Right renal cortex interstitium (tissue), 3 donors: ENCODE data around the gene MAF. TPM values are rescaled to one million over a fixed set of nuclear protein-coding genes. Genes with fewer than 3 reads are reported as not detected.

Experiments
- DNase-seq, 3 donors: peaks; one replicate each; pipeline ENCODE4 v3.0.0-alpha.2; 2013; ENCODE audit warnings: low read depth in 3 of 3, low spot score in 2 of 3
- polyA plus RNA-seq, 3 donors: library from polyadenylated mRNA; unstranded; fragments of 120-200 nt; gene quantifications; one replicate each; pipeline ENCODE4 v1.2.1, GENCODE V29; 2013; ENCODE audit not compliant: insufficient read length in 3 of 3

Gene MAF
- polyA plus RNA-seq, result 10 to 100 TPM; 38.2 to 47.0 (median 44.6) TPM

DNA sequence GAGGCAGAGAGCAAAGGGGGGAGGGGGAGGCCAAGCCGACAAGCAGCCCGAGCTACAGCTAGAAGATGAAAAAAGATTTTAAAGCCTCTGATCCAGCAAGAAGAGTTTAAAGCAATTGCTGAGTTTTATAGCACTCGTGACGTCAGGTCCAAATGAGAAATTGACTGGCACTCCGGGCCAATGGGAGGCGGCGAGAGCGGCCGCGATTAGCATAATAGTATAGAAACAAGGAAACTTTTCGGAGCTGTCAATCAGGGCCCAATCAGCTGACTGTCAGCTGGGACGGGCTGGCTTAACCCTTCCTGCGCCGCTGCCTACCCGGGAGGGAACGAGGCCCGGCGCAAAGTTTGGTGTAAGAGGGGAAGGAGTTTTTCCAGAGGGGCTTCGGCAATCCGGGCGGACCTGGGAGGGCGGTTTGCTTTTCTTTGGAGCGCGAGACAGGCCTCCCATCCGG is at the start of gene MAF:
Gene MAF, minus strand, starts transcription at position 100 of the 454 bp plus-strand sequence. CDS start 835 bp downstream, outside the sequence.
- DNase-seq, result peak; percentile 87 to 94 (median 93)

DNA sequence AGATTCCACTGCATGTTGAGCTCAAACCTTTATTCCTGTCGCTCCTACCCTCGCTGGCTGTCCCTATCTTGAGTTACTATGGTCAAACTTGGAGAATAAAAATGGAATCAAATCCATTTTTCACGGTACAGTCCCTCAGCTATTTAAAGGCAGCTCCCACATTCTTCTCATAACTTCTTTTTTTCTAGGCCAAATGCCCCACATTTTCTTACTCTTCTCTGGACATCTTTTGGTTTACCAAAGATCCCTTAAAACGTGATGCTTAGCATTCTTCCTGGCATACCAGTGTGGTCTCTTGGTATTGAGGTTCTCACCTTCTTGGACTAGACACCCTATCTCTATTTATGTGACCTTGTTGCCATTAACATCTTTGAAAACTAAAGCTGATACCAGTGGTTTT is 48.3 kb upstream of the MAF start:
- no peak for DNase-seq

- no peak for DNase-seq
Measured at GRCh38 chr16:79647586-79647985, 47.0 kb upstream of the MAF start.

DNA sequence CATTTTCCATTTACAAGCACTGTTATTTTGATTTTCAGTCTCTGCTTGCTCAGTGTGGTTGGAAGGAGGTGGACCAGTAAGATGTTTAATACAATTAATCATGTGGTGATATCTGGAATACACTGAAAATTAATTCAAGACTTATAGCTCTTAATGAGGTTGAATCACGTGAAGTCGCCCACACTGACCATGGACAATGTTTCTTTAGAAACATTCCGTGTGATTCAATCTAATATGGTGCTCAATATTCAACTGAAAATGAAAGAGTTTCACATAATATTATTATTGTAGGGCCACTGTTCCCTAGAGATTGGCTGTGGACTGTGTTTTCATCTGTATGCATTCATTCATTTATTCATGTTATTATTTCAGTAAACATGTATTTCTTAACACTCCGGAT is 45.2 kb upstream of the MAF start:
- DNase-seq, result no peak

GRCh38 chr16:79644971-79645667 is 44.6 kb upstream of the MAF start:
- no peak for DNase-seq

- DNase-seq, result no peak
Measured at GRCh38 chr16:79642652-79643051, 42.1 kb upstream of the MAF start.

DNA sequence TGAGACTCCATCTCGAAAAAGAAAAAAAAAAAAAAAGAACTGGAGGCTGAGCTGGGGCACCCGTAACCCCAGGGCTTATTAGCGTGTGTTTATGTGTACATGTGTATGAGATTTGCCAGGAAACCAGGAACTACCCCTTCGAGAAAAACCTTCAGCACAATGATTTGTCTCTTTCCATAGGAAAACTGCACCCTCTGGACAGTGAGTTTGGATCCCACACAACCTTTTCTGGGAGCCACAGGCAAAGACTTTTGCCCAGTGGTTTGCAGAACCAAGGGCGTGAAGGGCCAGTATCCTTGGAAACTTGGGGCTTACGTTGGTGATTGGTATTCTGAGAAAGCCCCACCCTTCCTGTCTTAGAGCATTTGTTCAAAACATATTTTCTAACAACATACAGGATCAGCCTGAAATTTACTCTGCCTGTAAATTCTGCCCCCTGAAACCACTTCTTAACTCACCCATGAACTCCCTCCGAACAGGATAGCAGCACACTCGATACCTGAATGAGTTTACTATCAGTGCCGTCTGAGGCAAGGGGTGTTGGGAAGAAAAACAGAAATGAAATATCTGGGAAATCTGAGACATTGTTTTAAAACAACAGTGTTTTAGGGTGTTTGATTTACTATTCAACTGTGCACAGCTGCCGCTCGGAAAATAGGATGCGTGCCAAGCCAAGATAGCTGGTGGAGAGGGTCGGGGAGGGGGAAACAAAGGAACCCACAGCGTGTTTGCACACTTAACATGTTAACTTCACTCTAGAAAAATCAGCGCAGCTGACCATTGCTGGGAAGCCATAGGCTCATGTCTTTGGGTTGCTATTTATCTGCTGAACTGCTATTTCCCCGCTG is 40.2 kb upstream of the MAF start:
- peak; percentile 15 to 41 (median 31) for DNase-seq

- DNase-seq, result no peak
Measured at GRCh38 chr16:79639576-79640311, 39.2 kb upstream of the MAF start.

DNA sequence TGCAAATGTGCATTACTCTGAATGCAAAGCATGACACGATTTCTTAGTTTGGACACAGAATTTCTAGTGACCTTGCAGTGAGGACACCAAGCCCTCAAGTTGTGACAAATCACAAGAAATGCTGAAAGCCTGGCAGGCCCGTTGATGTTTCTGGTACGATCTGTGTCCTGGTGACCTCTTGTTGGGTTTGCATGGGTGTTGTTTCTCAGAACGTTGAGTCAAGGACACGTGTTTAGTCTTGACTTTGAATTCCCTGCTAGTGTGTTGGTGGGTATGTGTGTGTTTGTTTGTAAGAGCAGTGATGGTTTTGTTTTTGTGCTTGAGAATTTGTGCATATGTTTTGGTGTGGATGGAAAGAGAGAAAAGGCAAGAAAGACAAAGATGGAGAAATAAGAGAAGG is 37.8 kb upstream of the MAF start:
- no peak for DNase-seq

DNA sequence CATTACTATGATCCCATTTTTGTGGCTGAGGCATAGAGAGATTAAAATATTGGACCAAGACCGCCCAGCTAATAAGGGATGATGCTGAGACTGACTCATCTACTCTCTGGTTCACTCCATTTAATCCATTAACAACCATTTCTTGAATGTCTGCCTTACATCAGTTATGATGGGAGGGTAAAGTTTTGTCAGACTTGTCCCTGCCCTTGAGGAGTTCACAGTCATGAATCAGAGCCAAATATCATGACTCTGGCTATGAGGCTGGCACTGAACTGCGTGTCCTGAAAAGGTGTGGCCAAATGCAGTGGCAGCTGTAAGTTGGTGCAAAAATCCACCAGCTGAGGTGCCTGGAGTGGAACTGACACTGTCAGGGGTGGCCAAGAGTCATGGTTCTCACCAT is 35.0 kb upstream of the MAF start:
- no peak for DNase-seq

GRCh38 chr16:79634298-79634697 is 33.8 kb upstream of the MAF start:
- DNase-seq, result no peak

GRCh38 chr16:79632289-79632688 is 31.8 kb upstream of the MAF start:
- DNase-seq, result no peak

DNA sequence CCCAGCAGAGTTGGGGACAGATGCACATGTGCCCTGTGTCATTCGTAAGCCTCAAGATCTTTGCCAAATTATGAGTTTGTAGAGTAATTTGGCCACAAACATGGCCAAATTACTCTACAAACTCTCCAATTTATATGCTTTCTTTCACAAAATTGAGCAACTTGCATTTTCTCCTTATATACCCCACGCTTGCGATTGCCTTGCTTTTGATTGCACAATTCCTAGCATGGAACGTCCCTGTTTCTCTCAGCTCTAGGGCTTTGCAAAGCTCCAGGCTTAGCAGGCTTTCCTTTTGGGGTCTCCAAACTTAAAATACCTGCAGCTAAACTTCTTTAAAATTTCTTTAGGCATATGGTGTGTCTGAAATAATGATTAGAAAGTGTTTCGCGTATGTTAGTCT is 28.5 kb upstream of the MAF start:
- no peak for DNase-seq

DNA sequence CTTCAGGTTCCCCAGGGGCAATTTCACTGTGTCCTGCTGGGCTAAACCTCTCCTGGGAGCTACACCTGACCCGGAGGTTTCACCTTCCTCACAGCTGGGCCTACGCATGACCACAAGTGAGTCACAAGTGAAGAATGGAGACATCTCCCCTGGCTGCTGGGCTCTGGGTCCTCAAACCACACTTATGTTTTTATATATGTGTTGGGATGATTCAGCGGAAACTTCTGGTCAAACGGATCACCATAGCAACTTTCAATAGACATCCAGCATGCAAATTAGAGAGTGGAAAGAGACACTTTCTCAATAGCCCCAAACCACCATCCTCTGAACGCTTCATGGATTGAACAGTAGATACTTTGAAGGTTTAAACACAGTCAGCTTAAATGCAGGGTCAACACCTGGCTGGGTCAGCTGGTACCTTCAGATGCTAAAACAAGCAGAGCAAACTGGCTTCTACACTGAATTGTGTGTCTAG is 28.0 kb upstream of the MAF start:
- DNase-seq, result no peak

DNA sequence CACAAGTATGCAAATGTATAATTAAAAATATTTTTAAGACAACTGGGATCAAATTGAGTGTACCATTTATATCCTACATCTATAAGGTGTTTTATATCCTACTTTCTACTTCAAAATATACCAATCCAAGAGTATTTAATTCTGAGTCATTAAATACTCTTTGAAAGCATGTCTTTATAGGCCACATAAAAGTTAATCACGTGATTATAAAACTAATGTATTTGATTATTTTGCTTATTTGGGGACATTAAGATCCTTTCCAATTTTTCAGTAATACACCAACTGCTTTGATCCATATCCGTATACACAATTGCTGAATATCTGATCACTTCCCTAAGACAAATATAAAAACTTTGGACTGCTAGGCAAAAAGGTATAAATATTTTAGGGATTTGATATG is 26.6 kb upstream of the MAF start:
- DNase-seq, result no peak

GRCh38 chr16:79625738-79626137 is 25.2 kb upstream of the MAF start:
- DNase-seq, result no peak

DNA sequence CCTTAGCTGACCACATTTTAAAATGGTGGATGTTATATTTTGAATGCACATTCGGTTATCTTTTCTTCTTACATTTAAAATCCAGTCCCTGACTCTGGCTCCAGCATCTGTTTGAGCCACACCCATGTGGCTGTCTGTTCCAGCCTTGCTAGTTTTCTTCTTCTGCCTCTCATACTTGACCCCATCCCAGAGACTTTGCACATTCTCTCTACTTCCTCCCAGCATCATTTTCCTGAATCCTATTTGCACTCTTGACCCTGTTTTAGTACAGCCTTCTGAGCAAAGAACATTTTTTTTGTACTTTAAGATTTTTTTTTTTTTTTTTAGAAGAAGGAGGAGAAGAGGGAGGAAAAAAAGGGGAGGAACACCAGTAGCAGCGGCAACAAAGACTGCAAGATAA is 23.3 kb upstream of the MAF start:
- no peak for DNase-seq

GRCh38 chr16:79623062-79623461 is 22.5 kb upstream of the MAF start:
- no peak for DNase-seq

DNA sequence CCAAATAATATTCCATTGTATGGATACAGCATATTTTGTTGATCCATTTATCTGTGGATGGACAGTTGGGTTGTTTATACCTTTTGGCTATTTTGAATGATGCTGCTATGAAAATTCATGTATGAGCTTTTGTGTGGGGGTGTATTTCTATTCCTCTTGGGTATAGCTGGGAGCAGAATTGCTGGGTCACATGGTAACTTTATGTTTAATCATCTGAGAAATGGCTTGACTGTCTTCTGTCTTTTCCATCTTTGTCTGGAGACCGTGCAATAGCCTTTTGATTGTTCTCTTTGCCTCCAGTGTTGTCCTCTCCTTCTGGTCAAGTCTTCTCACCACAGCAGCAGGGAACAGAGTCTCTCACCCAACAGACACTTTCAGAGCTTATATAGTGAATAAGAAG is 20.5 kb upstream of the MAF start:
- DNase-seq, result no peak

GRCh38 chr16:79618692-79619050 is 18.1 kb upstream of the MAF start:
- DNase-seq, result no peak

DNA sequence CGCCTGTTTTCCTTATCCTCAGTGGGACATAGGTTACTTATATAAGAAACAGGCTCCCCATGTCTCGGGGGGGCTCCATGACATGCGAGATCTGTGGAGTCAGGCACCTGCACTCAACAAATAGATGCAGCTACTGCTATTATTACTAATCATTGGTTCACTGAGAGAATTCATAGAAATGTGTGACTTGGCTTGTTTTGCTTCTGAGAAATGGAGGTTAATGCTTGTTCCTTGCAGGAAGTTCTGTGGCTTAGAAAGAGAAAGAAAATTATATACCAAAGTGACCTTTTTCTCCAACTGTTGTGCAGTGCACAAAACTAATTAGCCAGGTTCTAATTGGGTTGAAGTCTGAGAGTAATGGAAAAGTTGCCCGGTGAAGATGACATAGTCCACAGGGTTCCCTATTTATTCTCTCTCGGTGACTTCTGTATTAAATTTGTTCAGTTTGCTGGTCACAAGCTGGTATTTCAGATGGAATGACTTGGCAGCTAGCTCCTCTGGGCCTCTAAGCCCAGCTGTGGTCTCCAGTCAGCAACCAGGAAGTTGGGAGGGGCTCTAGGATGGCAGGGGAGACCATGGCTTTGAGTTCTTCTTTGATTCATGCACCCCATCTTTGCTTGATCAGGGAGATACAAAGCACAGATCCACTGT is 17.6 kb upstream of the MAF start:
- DNase-seq, result no peak
